Suprapubic skin (tissue), 4 donors: ENCODE results near the gene THSD7B.

Source experiments
- EP300 ChIP-seq: sonication (generic); formaldehyde crosslinking; IDR thresholded peaks from one replicate; pipeline ENCODE4 v1.6.1; 2017; ENCODE audit warnings: antibody characterized with exemption
- POLR2A ChIP-seq, 2 donors: fragments of 450-650 bp; IDR thresholded peaks; one replicate each; pipeline ENCODE4 v1.6.1; 2017; ENCODE audit warnings: antibody characterized with exemption in 2 of 2, mild to moderate bottlenecking in 2 of 2, moderate library complexity in 2 of 2
- POLR2AphosphoS5 ChIP-seq, 3 donors: sonication (generic); formaldehyde crosslinking; IDR thresholded peaks; one replicate each; pipeline ENCODE4 v1.6.1; 2017; ENCODE audit warnings: antibody characterized with exemption in 3 of 3
- TF ChIP-seq, protein P1 (sequence below), 2 donors: fragments of 200-600 bp in 1 of 2; fragments of 450-650 bp in 1 of 2; sonication (generic) in 1 of 2; IDR thresholded peaks; one replicate each; pipeline ENCODE4 v1.5.1; 2016 to 2019; ENCODE audit warnings: antibody characterized with exemption in 2 of 2, mild to moderate bottlenecking in 1 of 2, moderate library complexity in 1 of 2

DNA sequence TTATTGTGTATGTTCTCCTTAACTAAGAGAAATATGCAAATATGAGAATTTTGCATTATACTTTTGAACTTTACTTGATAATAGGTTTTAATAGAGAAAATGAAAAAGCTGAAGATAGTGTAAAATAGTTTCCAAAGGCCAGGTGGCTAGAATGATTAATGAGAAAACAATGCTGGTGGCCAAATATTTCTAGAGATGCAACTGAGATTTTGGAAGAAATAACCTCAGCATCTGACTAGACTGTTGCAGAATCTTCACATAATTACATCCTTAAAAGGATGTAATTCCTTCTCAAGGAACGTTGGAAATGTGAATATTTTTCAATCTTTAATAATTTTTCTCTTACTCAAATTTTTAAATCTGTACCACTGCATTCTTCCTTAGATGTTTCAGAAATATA lies 434.4 kb downstream of the THSD7B start:
- TF ChIP-seq, protein P1, sequence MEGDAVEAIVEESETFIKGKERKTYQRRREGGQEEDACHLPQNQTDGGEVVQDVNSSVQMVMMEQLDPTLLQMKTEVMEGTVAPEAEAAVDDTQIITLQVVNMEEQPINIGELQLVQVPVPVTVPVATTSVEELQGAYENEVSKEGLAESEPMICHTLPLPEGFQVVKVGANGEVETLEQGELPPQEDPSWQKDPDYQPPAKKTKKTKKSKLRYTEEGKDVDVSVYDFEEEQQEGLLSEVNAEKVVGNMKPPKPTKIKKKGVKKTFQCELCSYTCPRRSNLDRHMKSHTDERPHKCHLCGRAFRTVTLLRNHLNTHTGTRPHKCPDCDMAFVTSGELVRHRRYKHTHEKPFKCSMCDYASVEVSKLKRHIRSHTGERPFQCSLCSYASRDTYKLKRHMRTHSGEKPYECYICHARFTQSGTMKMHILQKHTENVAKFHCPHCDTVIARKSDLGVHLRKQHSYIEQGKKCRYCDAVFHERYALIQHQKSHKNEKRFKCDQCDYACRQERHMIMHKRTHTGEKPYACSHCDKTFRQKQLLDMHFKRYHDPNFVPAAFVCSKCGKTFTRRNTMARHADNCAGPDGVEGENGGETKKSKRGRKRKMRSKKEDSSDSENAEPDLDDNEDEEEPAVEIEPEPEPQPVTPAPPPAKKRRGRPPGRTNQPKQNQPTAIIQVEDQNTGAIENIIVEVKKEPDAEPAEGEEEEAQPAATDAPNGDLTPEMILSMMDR (IDR thresholded peaks at IDR 0.05) = no peak
- no peak for TF ChIP-seq POLR2A (IDR thresholded peaks at IDR 0.05)
- no peak for TF ChIP-seq POLR2AphosphoS5 (IDR thresholded peaks at IDR 0.05)
- TF ChIP-seq EP300 = no peak
